ENCODE results near the gene CYBC1. TPM values are rescaled to one million over a fixed set of nuclear protein-coding genes. Genes with fewer than 3 reads are reported as not detected.

CYBC1 gene
- polyA plus RNA-seq, 2 of the 4 experiments (the other 2 are of a cell fraction): 81.8 to 86.5 TPM

DNA sequence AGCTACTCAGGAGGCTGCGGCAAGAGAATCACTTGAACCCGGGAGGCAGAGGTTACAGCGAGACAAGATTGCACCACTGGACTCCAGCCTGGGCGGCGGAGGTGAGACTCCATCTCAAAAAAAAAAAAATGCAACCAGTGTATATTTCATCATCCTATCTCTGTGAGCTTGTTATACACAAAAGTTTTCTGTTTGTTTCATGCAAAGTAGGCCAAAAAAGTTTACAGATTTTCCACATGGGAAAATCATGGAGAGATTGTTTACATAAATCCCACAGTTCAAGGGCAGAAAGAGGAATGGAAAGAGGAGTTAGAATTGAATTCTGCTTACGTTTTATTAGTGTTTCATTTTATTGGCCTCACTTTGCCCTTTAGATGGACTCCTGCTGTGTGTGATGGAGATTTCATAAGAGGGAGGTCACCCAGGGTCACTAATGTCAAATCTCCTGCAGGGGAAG lies 32.7 kb upstream of the CYBC1 start:
- TF ChIP-seq, protein P1, sequence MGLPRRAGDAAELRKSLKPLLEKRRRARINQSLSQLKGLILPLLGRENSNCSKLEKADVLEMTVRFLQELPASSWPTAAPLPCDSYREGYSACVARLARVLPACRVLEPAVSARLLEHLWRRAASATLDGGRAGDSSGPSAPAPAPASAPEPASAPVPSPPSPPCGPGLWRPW (IDR thresholded peaks at IDR 0.05): no peak
- TF ChIP-seq, protein P2, sequence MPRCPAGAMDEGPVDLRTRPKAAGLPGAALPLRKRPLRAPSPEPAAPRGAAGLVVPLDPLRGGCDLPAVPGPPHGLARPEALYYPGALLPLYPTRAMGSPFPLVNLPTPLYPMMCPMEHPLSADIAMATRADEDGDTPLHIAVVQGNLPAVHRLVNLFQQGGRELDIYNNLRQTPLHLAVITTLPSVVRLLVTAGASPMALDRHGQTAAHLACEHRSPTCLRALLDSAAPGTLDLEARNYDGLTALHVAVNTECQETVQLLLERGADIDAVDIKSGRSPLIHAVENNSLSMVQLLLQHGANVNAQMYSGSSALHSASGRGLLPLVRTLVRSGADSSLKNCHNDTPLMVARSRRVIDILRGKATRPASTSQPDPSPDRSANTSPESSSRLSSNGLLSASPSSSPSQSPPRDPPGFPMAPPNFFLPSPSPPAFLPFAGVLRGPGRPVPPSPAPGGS (IDR thresholded peaks at IDR 0.05): no peak
- TF ChIP-seq JUN (IDR thresholded peaks at IDR 0.05) (no peak), CEBPB (IDR thresholded peaks at IDR 0.05) (no peak), JUNB (IDR thresholded peaks at IDR 0.05) (no peak), MYC (IDR thresholded peaks at IDR 0.05; ENCODE audit: borderline replicate concordance, low read length) (no peak), GATA3 (IDR thresholded peaks at IDR 0.05; ENCODE audit: borderline replicate concordance) (no peak), ZNF302 (CRISPR knock-in tag; IDR thresholded peaks at IDR 0.05) (no peak), POLR2AphosphoS2 (conservative IDR thresholded peaks at IDR 0.05; ENCODE audit: low read length) (no peak), BHLHE40 (IDR thresholded peaks at IDR 0.05; ENCODE audit: low read depth, low read length) (no peak), SREBF2 (IDR thresholded peaks at IDR 0.05) (no peak)
- TF ChIP-seq, protein P3, sequence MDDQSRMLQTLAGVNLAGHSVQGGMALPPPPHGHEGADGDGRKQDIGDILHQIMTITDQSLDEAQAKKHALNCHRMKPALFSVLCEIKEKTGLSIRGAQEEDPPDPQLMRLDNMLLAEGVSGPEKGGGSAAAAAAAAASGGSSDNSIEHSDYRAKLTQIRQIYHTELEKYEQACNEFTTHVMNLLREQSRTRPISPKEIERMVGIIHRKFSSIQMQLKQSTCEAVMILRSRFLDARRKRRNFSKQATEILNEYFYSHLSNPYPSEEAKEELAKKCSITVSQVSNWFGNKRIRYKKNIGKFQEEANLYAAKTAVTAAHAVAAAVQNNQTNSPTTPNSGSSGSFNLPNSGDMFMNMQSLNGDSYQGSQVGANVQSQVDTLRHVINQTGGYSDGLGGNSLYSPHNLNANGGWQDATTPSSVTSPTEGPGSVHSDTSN (IDR thresholded peaks at IDR 0.05): no peak
- 88% methylated on average over 6 of the region's 6 CpGs for WGBS (ENCODE audit: missing lambda C conversion rate)

DNA sequence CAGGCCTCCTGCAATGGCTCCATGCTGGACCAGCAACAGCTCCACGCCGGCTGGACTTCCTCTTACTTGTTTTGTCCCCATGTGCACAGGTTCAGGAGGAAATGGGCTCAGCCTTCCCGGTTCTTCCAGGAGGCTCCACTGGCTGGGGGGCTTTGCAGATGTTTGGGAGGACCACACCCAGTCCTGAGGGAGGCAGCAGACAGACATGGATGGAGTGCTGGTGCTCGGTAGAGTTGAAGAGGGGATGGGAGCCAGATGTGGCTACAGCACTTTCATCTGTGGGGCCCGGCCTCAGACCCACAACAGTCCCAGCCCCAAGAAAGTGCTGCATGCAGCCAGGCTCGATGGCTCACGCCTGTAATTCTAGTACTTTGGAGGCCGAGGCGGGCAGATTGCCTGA lies 29.8 kb upstream of the CYBC1 start:
- 90% methylated on average over 9 of the region's 9 CpGs for WGBS (ENCODE audit: missing lambda C conversion rate)
- POLR2A ChIA-PET: interaction anchor here (0.7 kb wide), 1 partner anchor 53 kb away, joined by 4 read pairs; no protein-coding TSS in a partner anchor

More for the DNA sequence above, 32.7 kb upstream of the CYBC1 start:
- H3K27ac ChIP-seq: no peak overlapping the region
- FAIRE-seq (no peak), ATAC-seq (no peak), DNase-seq (ENCODE audit: low read depth in 1 of 2, low spot score in 1 of 2) (no peak)
- no peaks in the 10 kb centered on the region for H3K4me1 ChIP-seq
- POLR2A ChIA-PET: interaction anchor here (0.6 kb wide), 1 partner anchor 39 kb away, joined by 5 read pairs; no protein-coding TSS in a partner anchor
- CTCF ChIA-PET: interaction anchor here (0.6 to 1.9 kb wide), 4 partner anchors 10 to 415 kb away, joined by 3 to 5 read pairs (median 4); no protein-coding TSS in a partner anchor
- no peaks in the 10 kb centered on the region for H3K9me3 ChIP-seq
- no peak overlapping the region for H3K4me3 ChIP-seq
- H3K4me2 ChIP-seq: no peak overlapping the region

DNA sequence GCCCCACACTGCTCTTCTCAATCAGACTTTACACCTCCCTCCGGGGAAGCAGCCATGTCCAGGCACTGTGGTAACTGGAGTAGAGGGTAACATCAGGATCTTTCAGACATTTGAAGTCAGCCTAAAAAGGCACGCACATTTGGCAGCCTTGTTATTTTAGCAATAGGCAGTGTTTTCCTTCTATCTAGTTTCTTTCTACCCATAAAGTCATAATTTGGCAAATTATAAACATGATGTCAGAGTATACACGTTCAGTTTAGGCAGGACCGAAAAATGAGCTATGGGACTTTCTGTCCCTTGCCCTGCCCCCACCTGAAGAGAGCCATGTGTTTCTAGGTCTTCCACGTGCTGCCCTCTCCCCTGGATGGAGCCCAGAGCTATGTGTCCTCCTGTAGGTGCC lies 29.1 kb upstream of the CYBC1 start:
- Histone ChIP-seq H3K4me3 (no peak overlapping the region), H3K9me3 (no peaks in the 10 kb centered on the region), H3K4me2 (no peak overlapping the region), H3K4me1 (no peaks in the 10 kb centered on the region), H3K27ac (no peak overlapping the region)
- WGBS (ENCODE audit: missing lambda C conversion rate): 85% methylated on average over 5 of the region's 5 CpGs
- FAIRE-seq (no peak), ATAC-seq (no peak), DNase-seq (ENCODE audit: low read depth in 1 of 2, low spot score in 1 of 2) (no peak)
- ChIA-PET CTCF (interaction anchor here (1.1 to 4.3 kb wide), 5 partner anchors 15 to 74 kb away, joined by 3 to 31 read pairs (median 5); no protein-coding TSS in a partner anchor), POLR2A (no interaction called here)
- TF ChIP-seq CHD2 (IDR thresholded peaks at IDR 0.05; ENCODE audit: low read length, partially characterized antibody) (no peak), HOXB13 (CRISPR knock-in tag; IDR thresholded peaks at IDR 0.05; ENCODE audit: low read depth) (no peak), GATA3 (IDR thresholded peaks at IDR 0.05; ENCODE audit: borderline replicate concordance) (no peak), KDM5A (IDR thresholded peaks at IDR 0.05) (no peak), BHLHE40 (IDR thresholded peaks at IDR 0.05; ENCODE audit: low read depth, low read length) (no peak), CBX2 (IDR thresholded peaks at IDR 0.05; ENCODE audit: borderline replicate concordance, low read depth) (no peak), RCOR1 (IDR thresholded peaks at IDR 0.05; ENCODE audit: low read depth, low read length) (no peak)
- TF ChIP-seq, protein P4, sequence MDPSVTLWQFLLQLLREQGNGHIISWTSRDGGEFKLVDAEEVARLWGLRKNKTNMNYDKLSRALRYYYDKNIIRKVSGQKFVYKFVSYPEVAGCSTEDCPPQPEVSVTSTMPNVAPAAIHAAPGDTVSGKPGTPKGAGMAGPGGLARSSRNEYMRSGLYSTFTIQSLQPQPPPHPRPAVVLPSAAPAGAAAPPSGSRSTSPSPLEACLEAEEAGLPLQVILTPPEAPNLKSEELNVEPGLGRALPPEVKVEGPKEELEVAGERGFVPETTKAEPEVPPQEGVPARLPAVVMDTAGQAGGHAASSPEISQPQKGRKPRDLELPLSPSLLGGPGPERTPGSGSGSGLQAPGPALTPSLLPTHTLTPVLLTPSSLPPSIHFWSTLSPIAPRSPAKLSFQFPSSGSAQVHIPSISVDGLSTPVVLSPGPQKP (IDR thresholded peaks at IDR 0.05; ENCODE audit: low read depth, low read length): no peak
- TF ChIP-seq, protein P5, sequence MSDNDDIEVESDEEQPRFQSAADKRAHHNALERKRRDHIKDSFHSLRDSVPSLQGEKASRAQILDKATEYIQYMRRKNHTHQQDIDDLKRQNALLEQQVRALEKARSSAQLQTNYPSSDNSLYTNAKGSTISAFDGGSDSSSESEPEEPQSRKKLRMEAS (IDR thresholded peaks at IDR 0.05): no peak

More for the DNA sequence above, 29.8 kb upstream of the CYBC1 start:
- no peak; a peak in 1 of 6 replicates for ATAC-seq
- no peak for FAIRE-seq
- Histone ChIP-seq H3K4me2 (no peak overlapping the region), H3K9me3 (no peaks in the 10 kb centered on the region), H3K4me3 (no peak overlapping the region), H3K27ac (no peak overlapping the region), H3K4me1 (no peaks in the 10 kb centered on the region)
- no peak for TF ChIP-seq TFCP2L1 (CRISPR knock-in tag; IDR thresholded peaks at IDR 0.05)
- no peak for TF ChIP-seq EHMT2 (IDR thresholded peaks at IDR 0.05; ENCODE audit: low read depth)
- TF ChIP-seq MAFK (IDR thresholded peaks at IDR 0.05; ENCODE audit: partially characterized antibody): no peak
- TF ChIP-seq, protein P5 (IDR thresholded peaks at IDR 0.05): no peak
- TF ChIP-seq, protein P6, sequence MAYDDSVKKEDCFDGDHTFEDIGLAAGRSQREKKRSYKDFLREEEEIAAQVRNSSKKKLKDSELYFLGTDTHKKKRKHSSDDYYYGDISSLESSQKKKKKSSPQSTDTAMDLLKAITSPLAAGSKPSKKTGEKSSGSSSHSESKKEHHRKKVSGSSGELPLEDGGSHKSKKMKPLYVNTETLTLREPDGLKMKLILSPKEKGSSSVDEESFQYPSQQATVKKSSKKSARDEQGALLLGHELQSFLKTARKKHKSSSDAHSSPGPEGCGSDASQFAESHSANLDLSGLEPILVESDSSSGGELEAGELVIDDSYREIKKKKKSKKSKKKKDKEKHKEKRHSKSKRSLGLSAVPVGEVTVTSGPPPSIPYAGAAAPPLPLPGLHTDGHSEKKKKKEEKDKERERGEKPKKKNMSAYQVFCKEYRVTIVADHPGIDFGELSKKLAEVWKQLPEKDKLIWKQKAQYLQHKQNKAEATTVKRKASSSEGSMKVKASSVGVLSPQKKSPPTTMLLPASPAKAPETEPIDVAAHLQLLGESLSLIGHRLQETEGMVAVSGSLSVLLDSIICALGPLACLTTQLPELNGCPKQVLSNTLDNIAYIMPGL (CRISPR knock-in tag; IDR thresholded peaks at IDR 0.05; ENCODE audit: borderline replicate concordance): no peak
- no peak for TF ChIP-seq POLR2A (IDR thresholded peaks at IDR 0.05; ENCODE audit: low read length)
- TF ChIP-seq CEBPB (IDR thresholded peaks at IDR 0.05): no peak
- DNase-seq (ENCODE audit: low read depth in 1 of 2, low spot score in 1 of 2): no peak
- CTCF ChIA-PET: interaction anchor here (0.6 to 4.3 kb wide), 11 partner anchors 14 to 159 kb away, joined by 3 to 31 read pairs (median 4); no protein-coding TSS in a partner anchor
